HG03558 (cell line): ENCODE results near the gene SENP6.
A peak's percentile ranks its signal among the peaks of the same experiment; 100 is the strongest.
"Not testable (repeated sequence)": the region's sequence is repeated elsewhere in the genome, so short reads cannot be mapped to it uniquely, and the experiment has no call there.

Experiments used
- ATAC-seq: cut with Tn5 transposase; IDR thresholded peaks from one replicate; pipeline ENCODE4 v1.9.1; 2021; ENCODE audit warnings: moderate number of reproducible peaks; ENCODE audit not compliant: unreplicated experiment; ENCODE audit errors: extremely low read depth

The SENP6 gene

DNA sequence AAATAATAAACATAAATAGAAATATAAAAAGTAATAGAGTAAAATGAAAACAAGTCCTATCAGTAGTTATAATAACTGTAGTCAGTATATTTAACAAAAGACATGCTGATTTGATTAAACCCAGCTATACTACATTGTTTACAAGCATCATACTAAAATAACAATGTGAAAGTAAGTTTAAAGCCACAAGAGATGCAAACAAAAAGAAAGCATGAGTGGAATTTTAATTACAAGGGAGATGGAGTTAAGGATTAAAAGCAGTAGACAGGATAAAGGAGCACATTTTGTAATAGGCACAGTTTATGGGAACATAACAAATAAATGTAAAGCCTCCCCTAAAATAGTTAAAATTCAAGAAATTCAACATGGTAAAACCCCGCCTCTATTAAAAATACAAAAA lies 41.5 kb downstream of the SENP6 start:
- no peak for ATAC-seq

DNA sequence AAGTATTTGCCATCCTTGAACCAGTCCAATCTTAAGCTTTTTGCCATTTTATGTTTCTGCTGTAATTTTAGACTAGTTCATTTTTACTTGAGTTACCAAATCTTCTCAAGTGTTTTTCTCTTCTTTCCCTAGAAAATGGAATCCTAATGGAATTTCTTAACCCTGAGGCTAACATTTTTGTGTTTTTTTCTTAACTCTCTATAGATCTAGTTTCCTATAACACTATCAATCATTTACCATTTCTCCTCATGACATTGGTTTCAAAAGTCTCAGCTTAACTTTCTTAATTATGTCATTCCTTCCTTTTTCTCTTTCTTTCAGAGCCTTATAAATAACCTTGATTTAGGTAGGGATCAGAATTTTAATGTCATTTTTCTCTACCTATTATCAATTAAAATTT lies 54.8 kb downstream of the SENP6 start:
- ATAC-seq = no peak

DNA sequence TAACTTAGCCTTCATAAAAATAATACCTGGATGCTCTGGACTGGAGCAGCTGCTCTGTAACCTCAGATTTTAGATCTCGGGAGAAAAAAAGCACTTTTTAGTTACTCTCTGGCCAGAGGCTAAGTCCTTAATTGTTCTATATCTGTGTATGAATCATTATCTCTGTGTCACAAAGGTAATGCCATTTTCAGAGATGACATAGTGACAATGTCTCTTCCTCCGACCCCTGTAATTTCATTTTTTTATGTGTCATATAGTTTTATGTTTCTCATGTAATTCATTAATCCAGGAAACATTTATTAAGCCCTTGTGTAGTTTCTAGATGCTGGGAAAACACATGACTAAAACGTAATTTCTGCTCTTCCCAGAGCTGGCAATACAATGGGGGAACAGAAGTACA lies 55.6 kb downstream of the SENP6 start:
- ATAC-seq = no peak

DNA sequence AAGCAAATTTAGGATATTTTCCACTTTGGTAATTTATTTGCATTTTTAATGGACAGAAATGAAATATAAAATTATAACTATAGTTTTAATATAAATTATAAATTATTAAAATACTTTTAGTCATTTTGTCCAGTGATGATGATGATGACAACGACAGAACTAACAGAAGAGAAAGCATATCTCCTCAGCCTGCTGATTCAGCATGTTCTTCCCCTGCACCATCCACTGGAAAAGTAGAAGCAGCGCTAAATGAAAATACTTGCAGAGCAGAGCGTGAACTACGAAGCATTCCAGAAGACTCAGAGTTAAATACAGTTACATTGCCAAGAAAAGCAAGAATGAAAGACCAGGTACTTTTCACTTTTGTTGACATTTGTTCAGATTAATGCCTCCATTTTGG lies 64.9 kb downstream of the SENP6 start:
- ATAC-seq = no peak

DNA sequence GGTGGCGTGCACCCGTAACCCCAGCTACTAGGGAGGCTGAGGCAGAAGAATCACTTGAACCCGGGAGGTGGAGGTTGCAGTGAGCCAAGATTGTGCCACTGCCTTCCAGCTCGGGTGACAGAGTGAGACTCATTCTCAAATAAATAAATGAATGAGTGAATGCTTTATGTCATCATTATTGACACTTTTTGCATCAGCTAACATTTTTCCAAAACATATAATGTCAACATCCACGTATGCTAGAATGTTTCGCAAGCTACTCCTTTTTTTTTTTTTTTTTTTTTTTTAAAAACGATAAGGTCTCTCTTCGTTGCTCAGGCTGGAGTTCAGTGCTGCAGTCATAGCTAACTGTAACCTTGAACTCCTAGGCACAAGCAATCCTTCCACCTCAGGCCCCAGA lies 72.2 kb downstream of the SENP6 start:
- ATAC-seq = no peak

DNA sequence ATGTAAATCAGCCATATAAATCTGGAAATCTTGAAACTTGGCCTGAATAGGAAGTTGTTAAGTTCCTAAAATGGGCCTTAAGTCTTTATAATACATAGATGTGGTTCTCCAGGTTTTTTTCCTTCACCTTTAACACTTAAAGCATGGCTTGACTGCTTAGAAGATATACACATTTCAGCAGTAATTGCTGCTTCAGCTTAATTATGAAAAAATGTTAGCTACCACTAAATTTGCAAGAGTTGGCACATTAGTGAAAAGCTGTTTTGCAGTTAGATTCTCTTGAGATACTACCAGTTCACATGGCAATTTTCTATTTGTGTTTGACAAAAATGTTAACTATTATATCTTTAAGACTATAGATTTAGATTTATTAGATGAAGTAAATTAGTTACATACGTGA lies 74.7 kb downstream of the SENP6 start:
- ATAC-seq = no peak

DNA sequence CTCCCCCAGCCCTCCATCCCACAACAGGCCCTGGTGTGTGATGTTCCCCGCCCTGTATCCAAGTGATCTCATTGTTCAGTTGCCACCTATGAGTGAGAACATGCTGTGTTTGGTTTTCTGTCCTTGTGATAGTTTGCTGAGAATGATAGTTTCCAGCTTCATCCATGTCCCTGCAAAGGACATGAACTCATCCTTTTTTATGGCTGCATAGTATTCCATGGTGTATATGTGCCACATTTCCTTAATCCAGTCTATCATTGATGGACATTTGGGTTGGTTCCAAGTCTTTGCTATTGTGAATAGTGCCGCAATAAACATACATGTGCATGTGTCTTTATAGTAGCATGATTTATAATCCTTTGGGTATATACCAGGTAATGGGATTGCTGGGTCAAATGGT lies 80.9 kb downstream of the SENP6 start:
- not testable (repeated sequence) for ATAC-seq

DNA sequence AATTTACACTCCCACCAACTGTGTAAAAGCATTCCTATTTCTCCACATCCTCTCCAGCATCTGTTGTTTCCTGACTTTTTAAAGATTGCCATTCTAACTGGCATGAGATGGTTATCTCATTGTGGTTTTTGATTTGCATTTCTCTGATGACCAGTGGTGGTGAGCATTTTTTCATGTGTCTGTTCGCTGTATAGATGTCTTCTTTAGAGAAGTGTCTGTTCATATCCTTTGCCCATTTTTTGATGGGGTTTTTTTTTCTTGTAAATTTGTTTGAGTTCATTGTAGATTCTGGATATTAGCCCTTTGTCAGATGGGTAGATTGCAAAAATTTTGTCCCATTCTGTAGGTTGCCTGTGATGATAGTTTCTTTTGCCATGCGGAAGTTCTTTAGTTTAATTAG lies 81.3 kb downstream of the SENP6 start:
- ATAC-seq = not testable (repeated sequence)

DNA sequence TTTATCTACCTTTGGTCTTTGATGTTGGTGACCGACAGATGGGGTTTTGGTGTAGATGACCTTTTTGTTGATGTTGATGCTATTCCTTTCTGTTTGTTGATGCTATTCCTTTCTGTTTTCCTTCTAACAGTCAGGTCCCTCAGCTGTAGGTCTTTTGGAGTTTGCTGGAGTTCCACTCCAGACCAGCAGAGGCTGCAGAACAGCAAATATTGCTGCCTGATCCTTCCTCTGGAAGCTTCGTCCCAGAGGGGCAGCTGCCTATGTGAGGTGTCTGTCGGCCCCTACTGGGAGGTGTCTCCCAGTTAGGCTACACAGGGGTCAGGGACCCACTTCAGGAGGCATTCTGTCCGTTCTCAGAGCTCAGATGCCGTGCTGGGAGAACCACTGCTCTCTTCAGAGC lies 85.9 kb downstream of the SENP6 start:
- ATAC-seq = not testable (repeated sequence)

DNA sequence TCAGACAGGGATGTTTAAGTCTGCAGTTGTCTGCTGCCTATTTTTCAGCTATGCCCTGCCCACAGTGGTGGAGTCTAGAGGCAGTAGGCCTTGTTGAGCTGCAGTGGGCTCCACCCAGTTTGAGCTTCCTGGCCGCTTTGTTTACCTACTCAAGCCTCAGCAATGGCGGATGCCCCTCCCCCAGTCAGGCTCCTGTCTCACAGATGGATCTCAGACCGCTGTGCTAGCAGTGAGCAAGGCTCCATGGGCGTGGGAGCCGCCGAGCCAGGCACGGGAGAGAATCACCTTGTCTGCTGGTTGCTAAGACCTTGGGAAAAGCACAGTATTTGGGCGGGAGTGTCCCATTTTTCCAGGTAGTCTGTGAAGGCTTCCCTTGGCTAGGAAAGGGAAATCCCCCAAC lies 86.3 kb downstream of the SENP6 start:
- not testable (repeated sequence) for ATAC-seq

DNA sequence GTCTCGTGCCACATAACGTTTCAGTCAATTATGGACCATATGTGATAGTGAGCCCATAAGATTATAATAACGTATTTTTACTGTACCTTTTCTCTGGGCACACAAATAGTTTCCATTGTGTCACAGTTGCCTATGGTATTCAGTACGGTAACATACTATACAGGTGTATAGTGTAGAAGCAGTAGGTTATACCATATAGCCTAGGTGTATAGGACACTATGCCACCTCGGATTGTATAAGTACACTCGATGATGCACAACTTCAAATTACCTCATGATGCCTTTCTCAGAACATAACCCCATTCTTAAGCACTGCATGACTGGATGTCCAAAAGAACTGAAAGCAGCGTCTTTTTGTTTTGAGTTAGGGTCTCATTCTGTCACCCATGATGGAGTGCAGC lies 87.9 kb downstream of the SENP6 start:
- no peak for ATAC-seq

DNA sequence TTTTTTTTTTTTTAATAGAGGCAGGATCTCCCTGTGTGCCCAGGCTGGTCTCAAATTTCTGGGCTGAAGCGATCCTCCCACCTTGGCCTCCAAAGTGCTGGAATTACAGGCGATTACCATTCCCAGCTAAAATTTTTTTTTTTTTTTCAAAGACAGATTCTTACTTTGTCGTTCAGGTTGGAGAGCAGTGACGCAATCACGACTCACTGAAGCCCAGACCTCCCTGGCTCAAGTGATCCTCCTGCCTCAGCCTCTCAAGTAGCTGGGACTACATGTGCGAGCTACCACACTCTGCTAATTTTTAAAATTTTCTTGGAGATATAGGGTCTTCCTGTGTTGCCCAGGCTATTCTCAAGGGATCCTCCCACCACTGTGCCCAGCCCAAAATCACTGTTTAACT lies 89.3 kb downstream of the SENP6 start:
- no peak for ATAC-seq

DNA sequence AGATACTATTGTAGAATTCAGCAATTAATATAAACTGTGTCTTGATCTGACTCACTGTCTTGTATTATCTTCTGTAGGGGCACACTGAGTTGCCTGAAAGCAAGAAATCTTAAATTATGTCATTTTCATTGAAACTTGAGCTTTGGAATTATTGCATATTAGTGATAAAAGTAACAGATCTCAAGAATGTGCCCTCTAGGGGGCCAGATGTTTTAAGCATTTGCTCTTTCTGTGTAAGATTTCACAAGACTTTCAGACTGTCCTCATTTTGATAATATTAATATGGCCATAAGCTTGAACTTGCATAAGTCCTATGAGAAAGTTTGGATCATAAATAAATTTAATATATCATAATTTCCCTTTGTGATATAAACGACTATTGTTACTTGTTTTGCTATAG lies 91.9 kb downstream of the SENP6 start:
- ATAC-seq = no peak

DNA sequence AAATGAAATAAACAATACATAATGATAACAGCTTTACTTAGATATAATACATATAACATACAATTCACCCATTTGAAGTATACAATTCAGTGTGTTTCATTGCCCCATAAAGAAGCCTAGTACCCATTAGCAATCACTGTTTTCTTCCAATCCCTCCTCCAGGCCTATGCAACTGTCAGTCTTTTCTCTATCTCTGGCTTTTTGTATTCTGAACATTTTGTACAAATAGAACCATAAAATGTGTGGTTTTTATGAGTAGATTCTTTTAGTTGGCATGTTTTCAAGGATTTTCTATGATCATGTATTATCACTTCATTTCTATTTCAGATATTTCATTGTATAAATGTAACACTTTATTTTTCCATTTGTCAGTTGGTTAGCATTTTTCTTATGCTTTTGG lies 92.7 kb downstream of the SENP6 start:
- ATAC-seq = no peak

DNA sequence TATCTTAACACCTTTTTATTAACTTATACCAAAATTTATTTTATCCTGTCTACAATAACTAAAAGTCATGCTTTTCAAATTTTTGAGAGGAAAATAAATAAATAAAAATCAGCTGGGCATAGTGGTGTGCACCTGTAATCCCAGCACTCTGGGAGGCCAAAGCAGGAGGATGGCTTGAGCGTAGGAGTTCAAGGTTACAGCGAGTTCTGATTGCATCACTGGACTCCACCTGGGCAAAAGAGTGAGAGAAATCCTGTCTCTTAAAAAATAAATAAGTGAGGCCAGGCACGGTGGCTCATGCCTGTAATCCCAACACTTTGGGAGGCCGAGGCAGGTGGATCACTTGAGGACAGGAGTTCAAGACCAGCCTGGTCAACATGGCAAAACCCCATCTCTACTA lies 106.7 kb downstream of the SENP6 start:
- not testable (repeated sequence) for ATAC-seq

DNA sequence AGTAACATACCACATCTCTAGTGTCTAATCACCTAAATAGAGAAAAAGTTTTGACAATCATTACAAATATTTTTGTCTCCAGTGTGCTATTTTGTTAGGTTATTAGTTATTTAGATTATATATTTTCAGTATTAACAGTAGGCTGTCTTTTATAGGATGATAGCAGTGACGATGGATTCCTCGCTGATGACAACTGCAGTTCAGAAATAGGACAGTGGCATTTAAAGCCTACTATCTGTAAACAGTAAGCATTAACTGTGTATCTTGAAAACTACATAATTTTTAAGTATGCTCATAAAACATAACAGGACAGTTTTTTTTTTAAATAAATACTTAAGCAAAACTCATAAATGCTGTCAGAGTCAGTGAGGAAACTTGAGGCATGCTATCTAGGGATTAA lies 109.5 kb downstream of the SENP6 start:
- no peak for ATAC-seq

DNA sequence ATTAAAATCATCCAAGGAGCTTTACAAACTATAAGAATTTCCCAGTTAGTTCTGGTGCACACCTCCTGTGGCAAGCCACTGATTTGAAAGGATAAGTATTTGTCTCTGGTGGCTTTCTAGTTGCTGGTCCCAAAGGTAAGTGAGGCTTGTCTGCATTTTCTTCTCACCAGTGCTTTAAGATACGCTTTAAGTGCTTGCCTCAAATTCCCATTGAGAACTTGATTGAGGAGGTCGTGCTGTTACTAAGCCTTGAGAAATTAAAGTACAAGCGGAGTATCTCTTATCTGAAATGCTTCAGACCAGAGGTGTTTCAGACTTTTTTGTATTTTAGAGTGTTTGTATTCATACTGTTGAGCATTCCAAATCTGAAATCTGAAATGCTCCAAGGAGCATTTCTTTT lies 117.5 kb downstream of the SENP6 start:
- no peak for ATAC-seq

DNA sequence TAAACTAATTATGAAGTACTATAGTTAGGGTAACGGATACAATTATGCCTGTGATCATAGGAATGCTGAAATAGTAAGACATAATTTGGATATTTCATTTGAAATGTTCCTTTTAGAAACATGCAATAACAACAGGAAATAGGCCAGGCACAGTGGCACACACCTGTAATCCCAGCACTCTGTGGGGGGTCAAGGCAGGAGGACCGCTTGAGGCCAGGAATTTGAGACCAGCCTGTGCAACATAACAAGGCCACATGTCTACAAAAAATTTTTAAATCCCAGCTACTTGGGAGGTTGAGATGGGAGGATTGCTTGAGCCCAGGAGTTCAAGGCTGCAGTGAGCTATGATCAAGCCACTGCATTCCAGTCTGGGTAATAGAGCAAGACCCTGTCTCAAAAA lies 121.7 kb downstream of the SENP6 start:
- no peak for ATAC-seq

DNA sequence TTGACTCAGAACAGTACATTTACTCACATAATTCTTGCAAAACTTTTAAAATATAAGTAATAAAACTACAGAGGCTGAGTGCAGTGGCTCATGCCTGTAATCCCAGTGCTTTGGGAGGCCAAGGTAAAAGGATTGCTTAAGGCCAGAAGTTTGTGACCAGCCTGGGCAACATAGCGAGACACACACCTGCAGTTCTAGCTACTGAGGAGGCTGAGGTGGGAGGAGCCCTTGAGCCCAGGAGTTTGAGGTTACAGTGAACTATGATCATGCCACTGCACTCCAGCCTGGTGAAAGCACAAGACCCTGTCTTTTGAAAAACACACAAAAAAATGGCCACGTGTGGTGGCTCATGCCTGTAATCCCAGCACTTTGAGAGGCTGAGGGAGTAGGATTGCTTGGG lies 125.5 kb downstream of the SENP6 start:
- ATAC-seq = no peak

DNA sequence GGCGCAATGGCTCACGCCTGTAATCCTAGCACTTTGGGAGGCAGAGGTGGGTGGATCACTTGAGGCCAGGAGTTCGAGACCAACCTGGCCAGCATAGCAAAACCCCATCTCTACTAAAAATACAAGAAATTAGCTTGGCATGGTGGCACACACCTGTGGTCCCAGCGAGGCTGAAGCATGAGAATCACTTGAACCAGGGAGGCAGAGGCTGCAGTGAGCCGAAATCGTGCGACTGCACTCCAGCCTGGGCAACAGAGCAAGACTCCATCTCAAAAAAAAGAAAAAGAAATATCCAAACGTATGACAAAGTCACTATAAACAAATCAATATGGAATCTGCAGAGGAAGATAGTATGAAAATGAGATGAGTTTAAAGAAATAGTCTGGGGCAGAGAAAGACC lies 129.3 kb downstream of the SENP6 start:
- not testable (repeated sequence) for ATAC-seq

DNA sequence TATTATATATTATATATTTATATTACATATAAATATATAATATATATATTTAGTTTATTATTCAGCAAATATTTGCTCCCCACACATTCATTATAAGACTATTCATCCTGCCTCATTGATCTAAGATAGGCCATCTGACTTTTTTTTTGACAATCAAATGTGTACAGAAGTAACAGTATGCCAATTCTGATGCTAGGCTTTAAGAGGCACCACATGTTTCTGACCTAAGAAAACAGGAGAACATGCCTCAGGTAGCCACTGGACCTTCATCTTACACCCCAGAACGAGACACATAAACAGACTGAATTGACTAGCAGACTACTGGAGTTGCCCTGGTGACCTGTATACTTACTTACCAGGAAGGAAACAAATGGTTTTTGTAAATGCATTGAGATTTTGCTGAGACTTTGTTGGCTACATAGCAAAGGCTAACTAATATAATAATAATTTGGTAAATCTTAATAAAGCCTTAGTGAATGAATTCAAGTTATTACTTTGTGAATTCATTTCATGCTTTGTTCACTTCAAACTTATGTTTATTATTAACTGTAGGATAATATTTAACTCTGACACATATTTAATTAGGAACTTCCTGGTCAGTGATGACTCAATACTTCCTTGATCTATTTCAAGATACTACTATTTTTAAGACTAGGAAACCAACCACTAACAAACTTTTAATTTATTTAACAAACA lies 134.0 kb downstream of the SENP6 start:
- ATAC-seq = peak; percentile 69

DNA sequence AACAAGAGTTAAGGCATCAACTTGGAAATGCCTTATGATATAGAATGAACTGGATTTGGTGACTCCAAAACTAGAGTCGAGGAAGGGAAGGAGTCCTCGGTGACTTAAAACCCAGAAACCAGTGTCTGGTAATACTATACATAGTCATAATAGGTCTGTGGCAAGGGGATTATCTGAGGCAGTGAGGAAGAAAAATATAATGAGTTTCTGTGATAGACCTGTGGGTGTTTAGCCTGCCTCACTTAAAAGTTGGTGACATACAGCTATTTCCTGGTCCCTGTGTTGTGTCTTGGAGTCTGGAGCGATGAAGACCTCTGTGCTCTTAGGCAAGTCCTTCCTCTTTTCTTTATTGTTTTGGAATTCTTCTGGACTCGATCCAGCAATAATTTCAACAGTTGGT lies 142.3 kb downstream of the SENP6 start:
- ATAC-seq = no peak

DNA sequence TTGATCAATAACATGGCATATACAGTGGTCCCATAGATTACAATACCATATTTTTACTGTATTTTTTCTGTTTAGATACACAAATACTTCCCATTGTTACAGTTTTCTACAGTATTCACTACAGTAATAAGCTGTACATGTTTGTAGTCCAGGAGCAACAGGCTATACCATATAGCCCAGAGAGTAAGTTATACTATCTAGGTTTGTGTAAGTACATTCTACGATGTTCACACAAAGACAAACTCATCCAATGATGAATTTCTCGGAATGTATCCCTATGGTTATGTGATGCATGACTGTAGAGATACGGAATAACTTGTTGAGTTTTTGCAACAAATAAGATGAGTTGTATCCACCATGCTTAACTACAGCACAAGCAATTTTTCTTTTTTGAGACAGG lies 143.7 kb downstream of the SENP6 start:
- ATAC-seq = no peak
